Stimulated activated effector memory CD8-positive, alpha-beta T cell treated with anti-CD3 and anti-CD28 coated beads, Interleukin-12 subunit alpha, Interleukin-12 subunit beta, amount 100 ng/mL, for 72 hours (primary cell): ENCODE data around the gene TRAF3IP1.
"Not testable (repeated sequence)": the region's sequence is repeated elsewhere in the genome, so short reads cannot be mapped to it uniquely, and the experiment has no call there.

Source experiments
- ATAC-seq: fragments of 150-1000 bp; cut with Tn5 transposase; 2 replicates; pipeline ENCODE4 v1.10.0; 2021
- DNase-seq, 2 donors: peaks; one replicate each; pipeline ENCODE4 v3.0.0; 2021 to 2022; ENCODE audit warnings: low spot score in 2 of 2
- H3K27ac Mint-ChIP-seq: one replicate; pipeline ENCODE4 v1.8.0; 2022; ENCODE audit warnings: mild to moderate bottlenecking, mixed read lengths
- H3K36me3 Mint-ChIP-seq: one replicate; pipeline ENCODE4 v1.8.0; 2022; ENCODE audit warnings: mild to moderate bottlenecking, mixed read lengths
- H3K4me1 Mint-ChIP-seq: one replicate; pipeline ENCODE4 v1.8.0; 2022; ENCODE audit warnings: mixed read lengths
- H3K4me3 Mint-ChIP-seq: one replicate; pipeline ENCODE4 v1.8.0; 2022; ENCODE audit warnings: mild to moderate bottlenecking, mixed read lengths
- H3K9me3 Mint-ChIP-seq: one replicate; pipeline ENCODE4 v1.8.0; 2022; ENCODE audit warnings: mixed read lengths

The TRAF3IP1 gene

DNA sequence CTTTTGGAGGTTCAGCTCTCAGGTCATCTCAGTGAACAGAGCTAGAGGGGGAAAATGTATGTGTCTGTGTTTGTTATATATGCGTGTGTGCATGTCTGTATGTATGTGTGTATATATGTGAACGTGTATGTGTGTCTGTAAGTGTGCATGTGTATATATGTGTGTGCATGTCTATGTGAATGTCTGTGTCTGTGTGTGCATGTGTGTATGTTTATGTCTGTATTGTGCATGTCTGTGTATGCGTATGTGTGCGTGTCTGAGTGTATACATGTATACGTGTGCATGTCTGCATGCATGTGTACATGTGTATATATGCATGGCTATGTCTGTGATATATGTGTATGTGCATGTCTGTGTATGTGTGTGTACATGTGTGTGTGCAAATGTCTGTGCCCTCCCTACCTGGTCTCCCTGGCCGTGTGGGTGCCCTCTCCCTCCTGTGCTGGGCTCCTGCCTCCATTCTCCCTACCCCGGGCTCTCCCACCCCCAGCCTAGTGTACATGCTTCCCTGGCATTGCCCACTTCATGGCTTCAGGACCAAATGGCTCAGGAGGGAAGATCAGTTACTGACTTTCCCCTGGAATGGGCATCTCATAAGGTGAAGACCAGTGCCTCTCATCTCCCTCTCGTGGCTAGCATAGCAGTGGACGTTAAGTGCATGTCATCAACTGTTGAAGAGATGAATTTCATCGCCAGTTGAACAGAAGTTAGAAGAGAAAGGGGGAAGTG, 49.9 kb downstream of the TRAF3IP1 start:
- ATAC-seq, result no peak
- Mint-ChIP-seq H3K27ac (no peak overlapping the region), H3K4me3 (no peak overlapping the region), H3K36me3 (no peaks in the 10 kb centered on the region), H3K9me3 (no peaks in the 10 kb centered on the region), H3K4me1 (peaks cover 8% of the 10 kb centered on the region)
- no peak for DNase-seq

DNA sequence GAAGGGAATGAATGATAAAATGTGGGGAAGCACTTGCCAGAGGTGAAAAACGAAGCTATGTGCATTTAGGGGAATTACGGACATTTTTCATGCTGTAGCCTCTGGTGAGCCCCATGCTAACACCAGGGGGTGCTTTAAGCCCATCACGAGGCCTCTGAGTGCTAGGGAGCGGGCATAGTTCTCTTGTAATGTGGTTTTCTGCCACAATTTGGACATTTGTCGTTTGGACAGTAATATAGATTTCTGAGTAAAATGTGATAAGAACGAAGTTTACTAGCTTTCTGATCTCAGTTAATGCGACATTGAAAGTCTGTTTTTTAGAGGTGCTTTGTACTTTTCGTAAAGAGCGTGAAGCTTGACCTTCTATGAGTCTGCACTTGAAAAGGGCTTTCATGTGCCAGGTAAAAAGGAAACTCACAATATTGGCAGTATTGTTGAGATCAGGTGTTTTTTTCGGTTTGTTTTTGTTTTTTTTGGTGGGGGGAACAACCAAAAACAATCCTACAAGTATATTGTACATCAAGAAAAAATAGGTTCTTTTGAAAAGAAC, 50.6 kb downstream of the TRAF3IP1 start:
- peaks cover 8% of the 10 kb centered on the region for H3K4me1 Mint-ChIP-seq
- ATAC-seq (peak; percentile 80), DNase-seq (peak in 1 of 2 donors; percentile 21)
- no peaks in the 10 kb centered on the region for H3K9me3 Mint-ChIP-seq
- H3K27ac Mint-ChIP-seq, result no peak overlapping the region
- no peak overlapping the region for H3K4me3 Mint-ChIP-seq
- H3K36me3 Mint-ChIP-seq, result no peaks in the 10 kb centered on the region

DNA sequence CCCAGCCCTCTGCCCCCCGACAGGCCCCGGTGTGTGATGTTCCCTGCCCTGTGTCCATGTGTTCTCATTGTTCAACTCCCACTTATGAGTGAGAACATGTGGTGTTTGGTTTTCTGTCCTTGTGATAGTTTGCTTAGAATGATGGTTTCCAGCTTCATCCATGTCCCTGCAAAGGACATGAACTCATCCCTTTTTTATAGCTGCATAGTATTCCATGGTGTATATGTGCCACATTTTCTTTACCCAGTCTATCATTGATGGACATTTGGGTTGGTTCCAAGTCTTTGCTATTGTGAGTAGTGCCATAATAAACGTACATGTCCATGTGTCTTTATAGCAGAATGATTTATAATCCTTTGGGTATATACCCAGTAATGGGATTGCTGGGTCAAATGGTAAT, 52.0 kb downstream of the TRAF3IP1 start:
- not testable (repeated sequence) for H3K36me3 Mint-ChIP-seq, ATAC-seq, H3K4me3 Mint-ChIP-seq, H3K27ac Mint-ChIP-seq, H3K9me3 Mint-ChIP-seq, DNase-seq
- peaks cover 18% of the 10 kb centered on the region for H3K4me1 Mint-ChIP-seq

DNA sequence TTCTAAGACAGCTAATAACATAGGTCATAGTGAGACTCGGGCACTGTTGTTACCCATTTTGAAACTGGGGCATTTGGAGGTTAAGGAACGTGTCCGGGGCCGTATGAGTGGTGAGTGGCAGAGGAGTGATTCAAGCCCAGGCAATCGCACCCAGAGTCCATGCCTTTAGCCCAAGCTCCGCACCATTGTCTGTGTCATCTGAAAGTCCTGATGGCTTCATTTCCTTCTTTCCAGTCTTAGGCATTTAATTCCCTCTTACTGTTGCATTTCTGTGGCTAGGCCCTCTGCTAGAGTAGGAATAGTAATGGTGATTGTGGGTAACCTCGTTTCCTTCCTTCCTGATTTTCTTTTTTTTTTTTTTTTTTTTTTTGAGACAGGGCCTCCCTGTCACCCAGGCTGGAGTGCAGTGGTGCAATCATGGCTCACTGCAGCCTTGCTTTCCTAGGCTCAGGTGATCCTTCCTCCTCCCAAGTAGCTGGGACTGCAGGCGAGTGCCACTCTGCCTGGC, 56.6 kb downstream of the TRAF3IP1 start:
- DNase-seq, result no peak

DNA sequence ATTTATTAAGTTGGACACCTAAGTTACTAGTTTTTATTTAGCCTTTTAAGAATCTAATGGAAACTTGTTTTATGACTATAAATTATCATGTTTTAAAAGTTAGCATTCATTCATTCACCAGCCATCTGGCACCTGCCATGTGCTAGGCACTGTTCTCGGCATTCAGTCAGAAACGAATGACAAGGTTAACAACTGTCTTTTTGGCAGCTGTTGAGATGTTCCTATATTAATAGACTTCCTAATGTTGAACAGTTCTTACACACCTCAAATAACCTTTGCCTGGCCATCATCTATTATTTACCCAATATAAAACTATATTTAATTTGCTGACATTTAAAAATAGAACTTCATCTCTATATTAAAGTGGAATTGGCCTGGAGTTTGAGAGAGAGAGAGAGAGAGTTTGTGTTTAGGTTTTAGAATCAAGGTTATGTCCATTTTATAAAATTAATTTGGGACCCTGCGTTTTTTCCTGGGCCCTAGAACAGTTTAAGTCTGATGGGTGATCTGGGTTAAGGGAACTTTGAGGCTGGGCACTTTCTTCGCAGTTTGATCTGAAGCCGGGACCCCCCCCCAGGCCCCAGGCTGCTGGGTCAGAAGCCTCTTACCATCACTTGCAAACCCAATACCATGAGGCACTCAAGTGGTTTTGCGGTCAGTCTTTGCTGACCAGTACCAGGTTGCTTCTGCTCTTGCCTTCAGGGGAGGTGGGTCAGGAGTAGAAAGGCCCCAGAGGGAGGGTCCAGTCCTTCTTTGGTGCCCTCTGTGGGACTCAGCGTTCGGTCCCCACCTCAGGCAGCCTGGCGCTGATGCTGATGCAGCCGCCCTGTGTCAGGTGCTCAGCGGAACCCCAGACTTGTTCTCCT, 58.1 kb downstream of the TRAF3IP1 start:
- Mint-ChIP-seq H3K4me3 (peak overlapping the region; percentile 28), H3K9me3 (no peaks in the 10 kb centered on the region), H3K36me3 (peaks cover 6% of the 10 kb centered on the region), H3K4me1 (peaks cover 36% of the 10 kb centered on the region), H3K27ac (peak overlapping the region; percentile 55)
- ATAC-seq, result no peak
- no peak for DNase-seq

More for the DNA sequence above, 56.6 kb downstream of the TRAF3IP1 start:
- Mint-ChIP-seq H3K27ac (peak overlapping the region; percentile 78), H3K4me3 (peak overlapping the region; percentile 48), H3K4me1 (peaks cover 36% of the 10 kb centered on the region), H3K9me3 (no peaks in the 10 kb centered on the region), H3K36me3 (peaks cover 6% of the 10 kb centered on the region)
- ATAC-seq, result peak; percentile 99

DNA sequence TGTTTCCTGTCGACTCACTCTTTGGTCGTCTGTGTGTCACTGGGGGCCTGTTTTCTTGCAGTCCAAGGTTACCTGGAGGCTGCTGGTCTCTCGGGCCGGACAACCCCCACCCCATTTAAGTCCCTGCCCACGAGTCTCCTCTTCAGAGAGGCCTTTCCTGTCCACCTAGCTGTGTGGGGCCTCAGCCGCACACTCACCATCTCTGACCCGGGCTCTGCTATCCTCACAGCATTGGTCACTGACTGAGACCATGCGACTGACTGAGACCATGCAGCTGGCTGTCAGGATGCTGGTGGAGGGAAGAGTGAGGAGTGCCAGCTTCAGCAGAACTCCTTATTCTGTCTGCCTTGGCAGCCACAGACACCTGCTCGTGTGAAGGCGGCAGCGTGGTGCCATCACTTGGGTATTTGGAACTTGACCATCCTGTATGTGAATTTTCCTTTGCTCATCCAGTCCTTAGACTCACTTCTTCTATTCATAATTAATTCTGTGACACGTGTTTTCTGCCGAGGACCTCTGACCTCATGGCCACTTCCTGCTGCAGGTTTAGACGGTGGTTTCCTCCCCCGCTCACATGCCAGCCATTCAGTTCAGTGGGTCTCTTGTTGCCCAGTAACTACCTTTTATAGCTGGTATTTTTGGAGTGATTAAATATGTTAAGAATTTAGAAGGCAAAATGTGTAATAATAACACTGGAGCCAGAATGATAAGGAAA, 58.9 kb downstream of the TRAF3IP1 start:
- ATAC-seq (peak; percentile 75), DNase-seq (peak in 1 of 2 donors; percentile 5)
- Mint-ChIP-seq H3K36me3 (peaks cover 6% of the 10 kb centered on the region), H3K27ac (peak overlapping the region; percentile 60), H3K4me3 (peak overlapping the region; percentile 28), H3K9me3 (no peaks in the 10 kb centered on the region), H3K4me1 (peaks cover 36% of the 10 kb centered on the region)

DNA sequence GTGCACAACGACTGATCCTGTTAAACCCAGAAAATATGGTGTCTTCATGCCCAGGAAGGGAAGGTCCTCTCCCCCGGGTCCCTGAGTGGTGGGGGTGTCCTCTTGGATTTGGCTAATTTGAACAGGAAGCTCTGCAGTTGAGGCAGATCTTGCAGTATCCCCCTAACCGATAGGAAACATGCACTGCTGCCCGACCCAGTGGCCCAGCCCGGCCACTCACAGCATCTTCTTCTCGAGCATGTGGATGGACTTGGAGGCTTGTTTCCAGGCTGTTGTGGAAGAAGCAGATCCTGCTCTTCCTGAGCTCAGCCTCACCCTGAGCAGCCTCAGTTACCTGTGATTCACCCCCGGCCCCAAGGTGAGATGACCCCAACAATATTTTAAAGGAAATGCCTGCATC, 60.0 kb downstream of the TRAF3IP1 start:
- no peak overlapping the region for H3K27ac Mint-ChIP-seq
- ATAC-seq (no peak), DNase-seq (no peak)
- H3K4me3 Mint-ChIP-seq, result no peak overlapping the region
- no peaks in the 10 kb centered on the region for H3K9me3 Mint-ChIP-seq
- peaks cover 36% of the 10 kb centered on the region for H3K4me1 Mint-ChIP-seq
- peaks cover 6% of the 10 kb centered on the region for H3K36me3 Mint-ChIP-seq

DNA sequence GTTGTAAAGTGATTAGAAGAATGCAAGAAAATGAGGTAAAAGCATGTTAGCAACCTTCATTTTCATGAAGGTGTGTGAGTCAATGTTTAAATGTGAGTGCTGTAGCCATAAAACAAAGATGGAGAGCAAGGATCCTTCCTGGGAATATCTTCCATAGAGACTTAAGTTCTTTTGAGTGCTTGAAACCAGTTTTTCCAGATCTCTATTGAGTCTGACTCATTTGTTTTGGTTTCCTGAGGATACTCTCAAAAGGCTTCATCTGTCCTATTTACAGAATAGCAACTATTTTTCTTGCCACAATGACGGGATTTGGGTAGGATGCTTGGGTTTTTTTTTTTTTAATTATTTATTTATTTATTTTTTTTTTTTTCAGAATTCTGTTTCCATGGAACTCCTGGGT, 60.5 kb downstream of the TRAF3IP1 start:
- DNase-seq, result no peak
- ATAC-seq, result no peak
- H3K27ac Mint-ChIP-seq, result no peak overlapping the region

DNA sequence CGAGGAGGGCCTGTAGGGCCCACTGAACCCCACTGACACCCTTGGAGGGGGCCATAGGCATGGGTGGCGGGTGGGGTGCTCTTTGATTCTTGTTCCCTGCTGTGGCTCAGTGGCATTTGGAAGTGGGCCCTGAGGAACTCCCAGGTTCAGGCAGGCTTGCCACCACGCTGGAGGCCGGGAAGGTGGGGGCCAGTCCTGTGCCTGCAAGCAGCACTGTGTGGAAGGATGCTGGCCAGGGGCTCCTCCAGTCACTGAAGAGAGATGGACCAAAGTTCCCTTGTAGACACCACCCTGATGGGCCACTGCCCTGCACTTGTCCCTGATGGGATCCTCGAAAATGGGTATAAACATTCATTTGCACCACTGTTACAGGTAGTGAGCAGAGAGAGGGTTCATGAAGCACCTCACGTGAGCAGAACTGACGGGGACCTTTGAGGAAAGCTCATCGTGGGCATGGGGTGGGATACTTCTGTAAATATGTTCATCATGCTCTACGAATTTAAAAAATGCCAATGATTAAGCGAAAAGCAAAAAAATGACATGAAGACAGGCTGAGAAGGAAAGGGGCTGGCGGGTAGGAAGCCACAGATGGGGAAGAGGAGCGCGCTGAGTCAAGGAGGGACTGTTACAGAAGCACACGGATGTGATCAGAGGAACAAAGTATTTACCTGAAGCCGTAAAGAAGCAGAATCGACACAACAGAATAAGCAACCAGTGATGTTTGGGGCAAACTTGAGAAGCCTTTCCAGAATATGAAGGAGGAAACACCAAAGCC, 61.2 kb downstream of the TRAF3IP1 start:
- Mint-ChIP-seq H3K36me3 (peaks cover 6% of the 10 kb centered on the region), H3K4me3 (no peak overlapping the region), H3K27ac (no peak overlapping the region), H3K9me3 (no peaks in the 10 kb centered on the region), H3K4me1 (peaks cover 34% of the 10 kb centered on the region)
- ATAC-seq, result no peak
- DNase-seq, result no peak

More for the DNA sequence above, 60.5 kb downstream of the TRAF3IP1 start:
- Mint-ChIP-seq H3K36me3 (peaks cover 6% of the 10 kb centered on the region), H3K4me3 (no peak overlapping the region), H3K4me1 (peaks cover 36% of the 10 kb centered on the region), H3K9me3 (no peaks in the 10 kb centered on the region)

DNA sequence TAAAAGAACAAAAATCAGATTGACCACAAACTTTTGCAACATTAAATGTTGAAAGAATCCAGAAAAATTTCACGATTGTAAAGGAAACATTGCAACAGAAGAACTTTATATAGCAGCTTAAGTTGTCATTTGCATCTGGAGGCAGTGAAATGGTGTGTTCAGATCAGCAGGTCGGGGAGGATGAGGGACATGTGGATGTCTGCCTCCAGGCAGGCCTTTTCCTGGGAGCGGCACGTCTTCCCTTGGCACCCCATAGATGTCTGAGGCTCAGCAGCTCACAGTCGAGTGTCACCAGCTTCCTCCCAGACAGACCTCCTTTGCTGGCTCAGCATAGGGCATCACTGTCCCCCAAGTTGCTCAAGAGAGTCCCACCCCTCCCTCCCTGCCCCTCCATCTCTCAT, 62.1 kb downstream of the TRAF3IP1 start:
- no peak for ATAC-seq
- peaks cover 29% of the 10 kb centered on the region for H3K4me1 Mint-ChIP-seq
- no peak for DNase-seq
- peaks cover 6% of the 10 kb centered on the region for H3K36me3 Mint-ChIP-seq
- no peak overlapping the region for H3K4me3 Mint-ChIP-seq
- no peaks in the 10 kb centered on the region for H3K9me3 Mint-ChIP-seq
- no peak overlapping the region for H3K27ac Mint-ChIP-seq

DNA sequence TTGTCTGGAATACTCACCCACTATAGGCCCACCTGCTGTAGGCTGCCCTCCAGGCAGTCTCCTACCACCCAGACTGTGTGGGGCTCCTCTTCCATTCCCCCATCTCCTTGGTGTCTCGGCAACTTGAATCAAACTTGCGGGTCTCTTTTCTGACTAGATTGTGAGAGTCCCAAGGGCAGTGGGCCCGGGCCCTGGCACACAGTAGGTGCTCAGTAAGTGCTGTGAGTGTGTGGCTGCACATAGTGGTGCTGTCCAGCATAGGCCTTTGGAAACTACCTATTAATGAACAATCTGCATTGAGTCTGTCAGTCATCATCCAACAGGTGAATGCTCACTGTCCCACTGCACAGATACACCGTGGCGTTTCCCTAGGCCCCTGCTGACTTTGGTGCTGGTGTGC, 62.8 kb downstream of the TRAF3IP1 start:
- Mint-ChIP-seq H3K36me3 (peaks cover 6% of the 10 kb centered on the region), H3K4me1 (peaks cover 24% of the 10 kb centered on the region), H3K9me3 (no peaks in the 10 kb centered on the region), H3K4me3 (no peak overlapping the region), H3K27ac (no peak overlapping the region)
- ATAC-seq (no peak), DNase-seq (no peak)

DNA sequence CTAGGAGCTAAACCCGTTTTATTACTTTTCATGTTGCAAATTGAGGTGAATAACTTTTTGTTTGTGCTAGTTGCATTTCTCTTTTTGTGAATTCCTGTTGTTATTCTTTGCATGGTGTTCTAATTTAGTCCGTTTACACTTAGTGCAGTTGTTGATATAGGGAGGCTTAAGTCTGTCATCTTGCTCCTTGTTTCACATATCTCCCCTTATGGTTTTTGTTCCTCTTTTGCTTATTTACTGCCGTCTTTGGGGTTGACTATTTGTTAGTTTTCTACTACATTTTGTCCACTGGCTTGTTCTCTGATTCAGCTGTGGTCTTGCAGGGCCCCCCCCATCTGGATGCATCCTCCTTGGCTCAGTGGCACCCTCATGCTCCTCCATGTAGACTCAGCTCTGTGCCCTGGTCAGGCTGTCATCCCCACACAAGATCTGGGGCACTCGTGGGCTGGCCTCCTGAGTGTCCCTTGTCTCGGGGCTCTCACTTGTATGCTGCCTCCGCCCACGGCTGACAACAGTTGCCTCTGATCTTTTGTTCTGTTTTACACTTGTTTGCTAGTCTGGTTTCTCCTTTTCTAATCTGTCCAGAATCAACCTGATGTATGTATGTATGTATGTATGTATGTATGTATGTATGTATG, 63.5 kb downstream of the TRAF3IP1 start:
- Mint-ChIP-seq H3K4me1 (peaks cover 21% of the 10 kb centered on the region), H3K9me3 (no peaks in the 10 kb centered on the region), H3K27ac (no peak overlapping the region), H3K4me3 (no peak overlapping the region), H3K36me3 (peaks cover 6% of the 10 kb centered on the region)
- no peak for DNase-seq
- no peak for ATAC-seq

DNA sequence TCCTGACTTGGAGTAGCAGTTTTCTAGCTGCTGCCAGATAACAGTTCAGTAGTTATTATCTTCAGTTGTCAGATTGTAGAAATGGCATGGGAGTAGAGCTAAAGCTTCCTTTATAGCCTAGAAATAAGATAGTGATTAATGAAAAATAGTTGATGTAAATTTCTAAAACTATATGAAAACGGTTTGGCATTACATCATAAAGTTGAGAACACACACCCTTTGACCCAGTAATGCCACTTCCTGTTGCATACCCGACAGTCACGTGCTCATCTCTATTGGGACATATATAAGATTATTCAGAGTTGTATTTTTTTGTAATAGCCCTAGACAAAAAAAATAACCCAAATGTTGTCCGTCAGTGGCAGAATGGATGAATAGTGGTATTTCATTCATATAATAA, 67.0 kb downstream of the TRAF3IP1 start:
- Mint-ChIP-seq H3K27ac (no peak overlapping the region), H3K9me3 (no peaks in the 10 kb centered on the region), H3K4me3 (no peak overlapping the region), H3K4me1 (peaks cover 6% of the 10 kb centered on the region), H3K36me3 (no peaks in the 10 kb centered on the region)
- ATAC-seq (no peak), DNase-seq (no peak)

DNA sequence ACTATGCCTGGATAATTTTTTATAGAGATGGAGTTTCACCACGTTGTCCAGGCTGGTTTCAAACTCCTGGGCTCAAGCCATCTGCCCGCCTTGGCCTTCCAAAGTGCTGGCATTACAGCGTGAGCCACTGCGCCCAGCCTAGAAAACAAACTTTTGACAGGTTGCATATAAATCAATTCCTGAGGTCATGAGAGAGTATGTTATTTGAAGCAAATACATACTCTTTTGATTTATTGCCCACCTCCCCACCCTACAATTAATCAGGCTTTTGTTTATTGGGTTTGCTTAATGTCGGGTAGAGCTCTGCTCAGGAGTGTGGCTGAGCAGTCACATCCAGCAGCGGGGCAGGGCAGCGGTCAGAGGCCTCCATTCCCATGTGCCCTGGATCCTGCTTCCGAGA, 68.5 kb downstream of the TRAF3IP1 start:
- no peak for ATAC-seq
- Mint-ChIP-seq H3K4me3 (no peak overlapping the region), H3K27ac (no peak overlapping the region), H3K36me3 (no peaks in the 10 kb centered on the region), H3K4me1 (peaks cover 6% of the 10 kb centered on the region), H3K9me3 (no peaks in the 10 kb centered on the region)
- DNase-seq, result no peak
